Thyroid gland (tissue), 4 donors: ENCODE measurements around the gene GSG1L.

ENCODE experiments used
- CTCF ChIP-seq, 6 experiments: fragments of 200-600 bp in 3 of 6; fragments of 450-650 bp in 3 of 6; sonication (generic) in 3 of 6; IDR thresholded peaks; one replicate each; pipeline ENCODE4 v1.5.1; 2016 to 2019; ENCODE audit warnings: antibody characterized with exemption in 6 of 6, mild to moderate bottlenecking in 2 of 6, inconsistent platforms in 1 of 6, moderate library complexity in 1 of 6
- POLR2A ChIP-seq, 2 donors: fragments of 450-650 bp; IDR thresholded peaks; one replicate each; pipeline ENCODE4 v1.6.1; 2017; ENCODE audit warnings: antibody characterized with exemption in 2 of 2, mild to moderate bottlenecking in 2 of 2, moderate library complexity in 1 of 2

- TF ChIP-seq CTCF (IDR thresholded peaks at IDR 0.05), result no peak
- no peak for TF ChIP-seq POLR2A (IDR thresholded peaks at IDR 0.05)
These were observed 23.5 kb downstream of the GSG1L start for GRCh38 chr16:28040039-28040438.
